Breast epithelium (tissue), 3 donors: ENCODE measurements around the gene RGR.

Experiments
- CTCF ChIP-seq, 3 donors: fragments of 450-650 bp; IDR thresholded peaks; one replicate each; pipeline ENCODE4 v1.5.1; 2016 to 2017; ENCODE audit warnings: antibody characterized with exemption in 3 of 3, mild to moderate bottlenecking in 3 of 3, moderate library complexity in 3 of 3
- POLR2AphosphoS5 ChIP-seq, 3 donors: sonication (generic); formaldehyde crosslinking; IDR thresholded peaks; one replicate each; pipeline ENCODE4 v1.6.1; 2017; ENCODE audit warnings: antibody characterized with exemption in 3 of 3

- TF ChIP-seq CTCF (IDR thresholded peaks at IDR 0.05) (no peak), POLR2AphosphoS5 (IDR thresholded peaks at IDR 0.05) (no peak)
Measured at GRCh38 chr10:84205853-84206525, 38.9 kb upstream of the RGR start.
